NT2/D1 (cell line): ENCODE data around the gene FSTL3.

Experiments
- SUZ12 ChIP-seq: IDR thresholded peaks from 2 replicates; pipeline ENCODE4 v1.6.1; 2011; ENCODE audit not compliant: insufficient read length, insufficient read depth; ENCODE audit errors: extremely low read depth
- YY1 ChIP-seq: IDR thresholded peaks from 2 replicates; pipeline ENCODE4 v1.6.1; 2011; ENCODE audit not compliant: insufficient read length, insufficient read depth
- ZNF274 ChIP-seq: IDR thresholded peaks from 2 replicates; pipeline ENCODE4 v1.6.1; 2011; ENCODE audit warnings: mild to moderate bottlenecking, low read depth, low read length

DNA sequence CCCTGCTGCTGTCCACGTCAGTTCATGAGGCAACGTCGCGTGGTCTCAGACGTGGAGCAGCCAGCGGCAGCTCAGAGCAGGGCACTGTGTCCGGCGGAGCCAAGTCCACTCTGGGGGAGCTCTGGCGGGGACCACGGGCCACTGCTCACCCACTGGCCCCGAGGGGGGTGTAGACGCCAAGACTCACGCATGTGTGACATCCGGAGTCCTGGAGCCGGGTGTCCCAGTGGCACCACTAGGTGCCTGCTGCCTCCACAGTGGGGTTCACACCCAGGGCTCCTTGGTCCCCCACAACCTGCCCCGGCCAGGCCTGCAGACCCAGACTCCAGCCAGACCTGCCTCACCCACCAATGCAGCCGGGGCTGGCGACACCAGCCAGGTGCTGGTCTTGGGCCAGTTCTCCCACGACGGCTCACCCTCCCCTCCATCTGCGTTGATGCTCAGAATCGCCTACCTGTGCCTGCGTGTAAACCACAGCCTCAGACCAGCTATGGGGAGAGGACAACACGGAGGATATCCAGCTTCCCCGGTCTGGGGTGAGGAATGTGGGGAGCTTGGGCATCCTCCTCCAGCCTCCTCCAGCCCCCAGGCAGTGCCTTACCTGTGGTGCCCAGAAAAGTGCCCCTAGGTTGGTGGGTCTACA is 6.6 kb downstream of the FSTL3 start:
- TF ChIP-seq YY1 (no peak), ZNF274 (no peak), SUZ12 (no peak)
